Hindlimb muscle (tissue), 1 donor: ENCODE measurements around the gene BRCA1. TPM values are rescaled to one million over a fixed set of nuclear protein-coding genes. Genes with fewer than 3 reads are reported as not detected.
"Not testable (repeated sequence)": the region's sequence is repeated elsewhere in the genome, so short reads cannot be mapped to it uniquely, and the experiment has no call there.

ENCODE experiments used
- DNase-seq: peaks from one replicate; pipeline ENCODE4 v3.0.0-alpha.2; 2013
- polyA plus RNA-seq: library from polyadenylated mRNA; unstranded; fragments of 120-200 nt; gene quantifications from one replicate; pipeline ENCODE4 v1.2.1, GENCODE V29; 2013; ENCODE audit not compliant: insufficient read length

BRCA1 gene
- polyA plus RNA-seq, 1 donor = 9.6 TPM

- DNase-seq = no peak
Measured at GRCh38 chr17:43068570-43069367, 56.4 kb downstream of the BRCA1 start.

GRCh38 chr17:43062984-43063638 lies 62.1 kb downstream of the BRCA1 start:
- no peak for DNase-seq

GRCh38 chr17:43056051-43056450 lies 69.1 kb downstream of the BRCA1 start:
- DNase-seq = no peak

GRCh38 chr17:43053008-43053407 lies 72.2 kb downstream of the BRCA1 start:
- DNase-seq = not testable (repeated sequence)

- DNase-seq = no peak
Measured at GRCh38 chr17:43051969-43052368, 73.2 kb downstream of the BRCA1 start.

- no peak for DNase-seq
Measured at GRCh38 chr17:43044024-43044423, 81.1 kb downstream of the BRCA1 start.

GRCh38 chr17:43043307-43043706 lies 81.9 kb downstream of the BRCA1 start:
- no peak for DNase-seq

- DNase-seq = no peak
Measured at GRCh38 chr17:43042025-43042628, 83.0 kb downstream of the BRCA1 start.

- no peak for DNase-seq
Measured at GRCh38 chr17:43040655-43041054, 84.5 kb downstream of the BRCA1 start.

- no peak for DNase-seq
Measured at GRCh38 chr17:43039646-43040045, 85.5 kb downstream of the BRCA1 start.

- no peak for DNase-seq
Measured at GRCh38 chr17:43034894-43035293, 90.3 kb downstream of the BRCA1 start.

GRCh38 chr17:43033948-43034881 lies 90.9 kb downstream of the BRCA1 start:
- DNase-seq = no peak

GRCh38 chr17:43031666-43032065 lies 93.5 kb downstream of the BRCA1 start:
- no peak for DNase-seq

GRCh38 chr17:43030137-43030767 lies 94.9 kb downstream of the BRCA1 start:
- DNase-seq = no peak

- no peak for DNase-seq
Measured at GRCh38 chr17:43028221-43028861, 96.8 kb downstream of the BRCA1 start.

- no peak for DNase-seq
Measured at GRCh38 chr17:43027091-43028032, 97.8 kb downstream of the BRCA1 start.

- no peak for DNase-seq
Measured at GRCh38 chr17:43026595-43026994, 98.6 kb downstream of the BRCA1 start.

GRCh38 chr17:43025766-43026537 lies 99.2 kb downstream of the BRCA1 start:
- DNase-seq = no peak

GRCh38 chr17:43025290-43025657 lies 99.9 kb downstream of the BRCA1 start:
- DNase-seq = no peak
